Skeletal muscle tissue (tissue), 4 donors: ENCODE measurements around the gene RPH3AL. TPM values are rescaled to one million over a fixed set of nuclear protein-coding genes. Genes with fewer than 3 reads are reported as not detected.
"Not testable (repeated sequence)": the region's sequence is repeated elsewhere in the genome, so short reads cannot be mapped to it uniquely, and the experiment has no call there.

ENCODE experiments used
- H3K27ac ChIP-seq: one replicate; pipeline ENCODE4 v1.7.0; 2013; ENCODE audit warnings: mild to moderate bottlenecking, low read depth, low read length, inconsistent platforms
- H3K27me3 ChIP-seq, 3 donors: one replicate each; pipeline ENCODE4 v1.7.0; 2013; ENCODE audit warnings: low read length in 3 of 3; ENCODE audit not compliant: control insufficient read depth in 3 of 3, insufficient read depth in 3 of 3
- H3K36me3 ChIP-seq, 3 donors: one replicate each; pipeline ENCODE4 v1.7.0; 2013; ENCODE audit warnings: low read length in 3 of 3; ENCODE audit not compliant: control insufficient read depth in 3 of 3, insufficient read depth in 3 of 3
- H3K4me1 ChIP-seq, 3 donors: one replicate each; pipeline ENCODE4 v1.7.0; 2013; ENCODE audit warnings: low read length in 3 of 3, mild to moderate bottlenecking in 3 of 3; ENCODE audit not compliant: control insufficient read depth in 3 of 3, insufficient read depth in 3 of 3
- H3K4me3 ChIP-seq, 3 donors: one replicate each; pipeline ENCODE4 v1.7.0; 2013; ENCODE audit warnings: low read length in 3 of 3
- H3K9ac ChIP-seq, 3 donors: one replicate each; pipeline ENCODE4 v1.7.0; 2013; ENCODE audit warnings: low read length in 3 of 3, mild to moderate bottlenecking in 3 of 3, moderate library complexity in 2 of 3, low read depth in 1 of 3
- H3K9me3 ChIP-seq, 3 donors: one replicate each; pipeline ENCODE4 v1.7.0; 2013; ENCODE audit warnings: low read length in 3 of 3; ENCODE audit not compliant: control insufficient read depth in 3 of 3
- total RNA-seq: library from RNA; depleted of rRNA; stranded (reverse); fragments of >200 nt; gene quantifications from one replicate; pipeline ENCODE4 v1.2.3, GENCODE V29; 2014
- donor health status: Osteomylitis.

The RPH3AL gene
- total RNA-seq, 1 donor from 2014 or later: 1.6 TPM

DNA sequence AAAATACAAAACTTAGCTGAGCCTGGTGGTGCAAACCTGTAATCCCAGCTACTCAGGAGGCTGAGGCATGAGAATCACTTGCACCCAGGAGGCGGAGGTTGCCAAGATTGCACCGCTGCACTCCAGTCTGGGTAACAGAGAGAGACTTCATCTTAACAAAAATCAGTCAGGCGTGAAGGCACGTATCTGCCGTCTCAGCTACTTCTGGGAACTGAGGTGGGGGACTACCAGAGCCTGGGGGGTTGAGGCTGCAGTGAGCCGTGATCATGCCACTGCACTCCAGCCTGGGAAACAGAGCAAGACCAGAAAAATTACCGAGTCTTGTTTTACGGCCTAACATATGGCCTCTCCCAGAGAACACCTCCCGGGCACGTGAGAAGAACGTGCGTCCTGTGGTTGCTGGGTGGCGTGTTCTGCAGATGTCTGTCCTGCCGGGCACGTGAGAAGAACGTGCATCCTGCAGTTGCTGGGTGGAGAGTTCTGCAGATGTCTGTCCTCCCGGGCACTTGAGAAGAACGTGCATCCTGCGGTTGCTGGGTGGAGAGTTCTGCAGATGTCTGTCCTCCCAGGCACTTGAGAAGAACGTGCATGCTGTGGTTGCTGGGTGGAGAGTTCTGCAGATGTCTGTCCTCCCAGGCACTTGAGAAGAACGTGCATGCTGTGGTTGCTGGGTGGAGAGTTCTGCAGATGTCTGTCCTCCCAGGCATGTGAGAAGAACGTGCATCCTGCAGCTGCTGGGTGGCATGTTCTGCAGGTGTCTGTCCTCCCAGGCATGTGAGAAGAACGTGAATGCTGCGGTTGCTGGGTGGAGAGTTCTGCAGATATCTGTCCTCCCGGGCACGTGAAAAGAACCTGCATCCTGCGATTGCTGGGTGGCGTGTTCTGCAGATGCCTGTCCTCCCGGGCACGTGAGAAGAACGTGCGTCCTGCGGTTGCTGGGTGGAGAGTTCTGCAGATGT, 14.3 kb upstream of the RPH3AL start:
- H3K27me3 ChIP-seq, H3K4me3 ChIP-seq, H3K9ac ChIP-seq, H3K36me3 ChIP-seq, H3K27ac ChIP-seq, H3K9me3 ChIP-seq, H3K4me1 ChIP-seq: not testable (repeated sequence)

DNA sequence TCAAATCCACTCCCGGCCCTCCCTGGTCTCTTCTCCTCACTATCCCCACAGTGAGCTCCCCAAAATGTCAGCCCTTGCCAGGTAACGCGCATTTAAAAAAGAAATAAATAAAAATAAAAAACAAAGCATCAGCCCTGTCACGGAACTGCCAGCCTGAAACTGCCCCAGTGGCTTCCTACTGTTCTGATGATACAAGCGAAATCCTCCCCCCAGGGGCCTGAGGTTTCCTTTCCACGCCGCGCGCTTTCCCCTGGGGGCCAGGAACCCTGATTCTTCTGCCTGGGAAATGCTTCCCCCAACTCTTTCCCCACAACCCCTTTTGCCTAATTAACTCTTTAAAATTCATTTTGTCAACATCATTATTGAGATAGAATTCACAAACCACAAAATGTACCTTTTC, 12.2 kb upstream of the RPH3AL start:
- Histone ChIP-seq H3K4me1 (no peaks in the 10 kb centered on the region), H3K9ac (peak overlapping the region in 1 of 3 donors; percentile 32), H3K36me3 (no peaks in the 10 kb centered on the region), H3K27me3 (no peaks in the 10 kb centered on the region), H3K4me3 (no peak overlapping the region), H3K27ac (no peak overlapping the region), H3K9me3 (peaks cover 0 to 6% (median 3%) of the 10 kb centered on the region in 3 donors)

DNA sequence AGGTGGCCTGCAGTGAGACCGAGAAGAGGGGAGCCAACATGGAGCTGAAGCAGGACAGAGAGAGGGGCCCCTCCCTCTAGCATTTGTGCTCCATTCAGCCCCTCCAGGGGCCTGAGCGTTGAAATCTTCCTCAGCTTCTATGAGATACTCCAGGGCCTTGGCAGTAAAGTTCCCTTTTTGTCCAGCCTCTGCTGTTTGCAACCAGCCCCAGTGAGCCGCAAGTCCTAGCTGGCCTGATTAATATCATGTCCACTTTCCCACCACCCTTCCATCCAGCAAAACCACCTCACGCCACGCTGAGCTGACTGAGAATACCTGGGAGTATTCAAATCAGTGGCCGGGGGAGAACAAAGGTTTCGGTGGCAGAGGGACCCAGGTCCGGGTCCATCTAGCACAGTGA, 11.7 kb upstream of the RPH3AL start:
- Histone ChIP-seq H3K9me3 (peaks cover 0 to 6% (median 3%) of the 10 kb centered on the region in 3 donors), H3K36me3 (no peaks in the 10 kb centered on the region), H3K9ac (peak overlapping the region in 1 of 3 donors; percentile 32), H3K4me1 (no peaks in the 10 kb centered on the region), H3K4me3 (no peak overlapping the region), H3K27ac (no peak overlapping the region), H3K27me3 (no peaks in the 10 kb centered on the region)

DNA sequence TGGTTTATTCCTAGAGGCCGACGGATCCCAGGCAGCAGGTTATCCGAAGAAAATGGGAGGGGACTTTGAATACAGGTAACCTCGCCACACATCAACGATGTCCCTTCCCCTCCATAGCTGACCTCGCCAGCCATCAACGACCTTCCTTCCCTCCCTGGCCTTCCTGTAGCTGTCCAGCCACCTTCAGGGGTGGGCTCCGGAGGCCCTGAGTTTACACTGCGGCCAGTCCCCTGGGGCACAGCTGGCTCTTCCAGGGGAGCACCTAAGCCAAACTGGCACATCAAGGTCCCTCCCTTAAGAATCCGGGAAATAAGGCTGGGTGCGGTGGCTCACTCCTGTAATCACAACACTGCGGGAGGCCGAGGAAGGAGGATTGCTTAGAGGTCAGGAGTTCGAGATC, 10.1 kb upstream of the RPH3AL start:
- no peaks in the 10 kb centered on the region for H3K4me1 ChIP-seq
- no peak overlapping the region for H3K27ac ChIP-seq
- H3K9me3 ChIP-seq: peaks cover 0 to 1% (median 0%) of the 10 kb centered on the region in 3 donors
- no peak overlapping the region for H3K9ac ChIP-seq
- no peak overlapping the region for H3K4me3 ChIP-seq
- no peaks in the 10 kb centered on the region for H3K27me3 ChIP-seq
- H3K36me3 ChIP-seq: no peaks in the 10 kb centered on the region

DNA sequence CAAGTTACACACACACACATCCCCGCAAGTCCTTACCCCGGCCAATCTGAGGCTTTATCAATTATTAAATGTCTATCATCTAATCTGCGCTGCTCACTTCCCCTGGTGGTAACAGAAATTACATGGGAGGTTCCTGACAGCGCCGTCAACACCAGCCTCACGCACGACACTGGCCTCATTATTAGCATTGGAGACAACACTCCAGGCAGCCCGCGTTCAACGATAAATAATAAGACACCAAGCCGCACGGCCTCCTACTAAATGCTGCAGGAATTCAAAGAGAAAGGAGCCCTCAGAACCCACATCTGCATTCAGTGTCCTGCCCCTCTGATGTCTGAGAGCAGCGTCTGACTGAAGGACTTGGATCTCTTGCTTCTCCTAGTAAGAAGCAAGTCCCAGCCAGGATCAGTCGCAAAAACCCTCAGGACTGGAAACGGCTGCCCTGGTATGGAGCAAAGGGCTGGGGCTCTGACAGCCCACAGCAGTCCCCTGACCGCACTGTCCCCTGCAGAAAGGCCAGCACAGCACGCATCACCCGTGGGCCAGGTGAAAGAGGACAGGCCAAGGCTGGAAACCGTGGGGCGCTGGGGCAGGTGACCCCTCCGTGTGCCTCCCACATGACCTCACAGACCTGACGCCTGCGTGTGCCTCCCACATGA, 7.6 kb upstream of the RPH3AL start:
- no peak overlapping the region for H3K9ac ChIP-seq
- no peak overlapping the region for H3K27ac ChIP-seq
- H3K4me3 ChIP-seq: no peak overlapping the region
- H3K4me1 ChIP-seq: no peaks in the 10 kb centered on the region
- H3K9me3 ChIP-seq: no peaks in the 10 kb centered on the region
- H3K36me3 ChIP-seq: no peaks in the 10 kb centered on the region
- no peaks in the 10 kb centered on the region for H3K27me3 ChIP-seq

DNA sequence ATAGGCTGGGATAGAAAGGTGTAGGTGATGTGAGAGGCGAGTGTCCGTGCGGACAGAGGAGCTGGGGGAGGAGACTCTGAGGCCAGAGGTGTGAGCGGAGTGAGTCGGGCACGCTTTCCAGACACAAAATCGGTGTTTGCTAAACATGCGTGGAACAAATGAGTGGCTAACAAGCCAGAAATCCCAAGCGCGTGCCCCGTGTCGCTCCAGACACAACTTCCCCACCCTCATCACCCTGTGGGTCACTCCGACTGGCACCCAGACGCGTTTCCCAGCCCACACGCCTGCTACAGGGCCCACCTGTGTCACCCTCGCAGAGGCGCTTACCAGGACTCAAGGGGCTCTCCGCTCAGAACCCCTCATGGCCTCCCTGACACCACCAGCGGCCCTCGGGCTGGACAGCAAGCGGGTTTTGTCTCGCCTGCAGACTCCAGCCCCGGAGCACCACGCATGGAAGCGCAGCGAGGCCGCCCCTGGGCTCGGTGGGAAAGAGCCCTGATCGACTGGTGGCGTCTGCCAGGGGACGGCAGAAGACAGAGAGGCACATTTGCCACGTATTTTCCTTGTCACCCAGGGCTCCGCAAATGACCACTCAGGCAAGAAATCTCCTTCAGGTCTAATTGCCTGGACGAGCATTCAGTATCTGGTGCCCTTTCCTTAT, 6.0 kb upstream of the RPH3AL start:
- Histone ChIP-seq H3K9ac (no peak overlapping the region), H3K9me3 (no peaks in the 10 kb centered on the region), H3K27ac (no peak overlapping the region), H3K4me1 (no peaks in the 10 kb centered on the region), H3K4me3 (no peak overlapping the region), H3K36me3 (no peaks in the 10 kb centered on the region), H3K27me3 (no peaks in the 10 kb centered on the region)

DNA sequence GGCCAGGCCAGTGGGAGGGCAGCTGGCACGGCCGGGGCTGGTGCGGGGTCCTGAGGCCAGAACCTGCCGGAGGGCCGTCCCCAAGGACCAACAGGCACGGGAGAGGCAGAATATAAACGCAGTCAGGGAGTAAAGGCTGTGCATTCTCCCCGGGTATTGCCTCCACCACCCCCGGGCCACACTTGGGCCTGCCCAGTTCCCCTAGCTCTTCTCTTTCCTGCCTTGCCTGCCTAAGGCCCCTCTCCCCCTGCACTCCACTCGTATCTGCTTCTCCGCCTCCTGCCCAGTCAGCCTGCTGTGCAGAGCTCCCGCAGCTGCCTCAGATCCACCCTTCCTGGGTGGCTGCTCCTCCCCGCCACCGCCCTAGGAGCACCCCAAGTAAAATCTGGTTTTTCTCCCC, 5.0 kb upstream of the RPH3AL start:
- Histone ChIP-seq H3K9me3 (no peaks in the 10 kb centered on the region), H3K27me3 (no peaks in the 10 kb centered on the region), H3K4me3 (no peak overlapping the region), H3K27ac (no peak overlapping the region), H3K4me1 (peaks cover 8 to 10% (median 8%) of the 10 kb centered on the region in 3 donors), H3K36me3 (no peaks in the 10 kb centered on the region), H3K9ac (no peak overlapping the region)

DNA sequence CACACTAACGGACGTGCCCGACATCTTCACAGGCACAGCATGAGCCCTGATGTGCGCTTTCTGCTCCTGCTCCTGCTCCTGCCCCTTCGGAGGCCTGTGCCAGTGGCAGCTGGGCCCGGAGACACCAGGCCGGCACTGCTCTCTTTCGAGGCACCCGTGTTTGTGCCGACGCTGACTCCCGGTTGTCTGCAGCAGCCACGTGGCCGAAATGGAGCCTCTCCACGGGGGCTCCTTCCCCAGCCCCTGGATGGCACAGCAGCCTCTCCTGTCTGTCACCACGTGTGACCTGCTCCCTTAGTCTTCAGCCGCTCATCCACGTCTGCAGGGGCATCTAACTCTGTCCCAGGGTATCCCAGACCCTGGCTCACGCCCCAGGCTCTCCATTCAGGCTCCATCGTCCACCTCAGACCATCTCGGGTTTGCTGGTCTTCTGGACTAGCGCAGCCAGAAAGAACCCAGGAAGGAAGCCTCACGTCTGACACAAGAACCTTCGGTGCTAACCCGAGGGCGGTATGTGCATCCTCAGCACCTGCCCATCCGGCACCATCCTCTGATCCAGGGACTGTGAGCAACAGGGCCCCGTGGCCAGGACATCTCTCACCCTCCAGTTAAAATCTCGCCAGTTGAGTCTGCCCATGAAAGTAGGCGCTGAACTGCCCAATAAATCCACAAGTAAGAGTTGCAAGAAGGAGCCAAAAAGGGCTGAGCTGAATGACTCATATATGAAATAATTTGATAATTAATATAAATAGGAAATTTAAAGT, 4.2 kb upstream of the RPH3AL start:
- no peaks in the 10 kb centered on the region for H3K27me3 ChIP-seq
- no peaks in the 10 kb centered on the region for H3K9me3 ChIP-seq
- peaks cover 16 to 17% (median 16%) of the 10 kb centered on the region in 3 donors for H3K4me1 ChIP-seq
- no peak overlapping the region for H3K9ac ChIP-seq
- H3K4me3 ChIP-seq: no peak overlapping the region
- no peak overlapping the region for H3K27ac ChIP-seq
- no peaks in the 10 kb centered on the region for H3K36me3 ChIP-seq

DNA sequence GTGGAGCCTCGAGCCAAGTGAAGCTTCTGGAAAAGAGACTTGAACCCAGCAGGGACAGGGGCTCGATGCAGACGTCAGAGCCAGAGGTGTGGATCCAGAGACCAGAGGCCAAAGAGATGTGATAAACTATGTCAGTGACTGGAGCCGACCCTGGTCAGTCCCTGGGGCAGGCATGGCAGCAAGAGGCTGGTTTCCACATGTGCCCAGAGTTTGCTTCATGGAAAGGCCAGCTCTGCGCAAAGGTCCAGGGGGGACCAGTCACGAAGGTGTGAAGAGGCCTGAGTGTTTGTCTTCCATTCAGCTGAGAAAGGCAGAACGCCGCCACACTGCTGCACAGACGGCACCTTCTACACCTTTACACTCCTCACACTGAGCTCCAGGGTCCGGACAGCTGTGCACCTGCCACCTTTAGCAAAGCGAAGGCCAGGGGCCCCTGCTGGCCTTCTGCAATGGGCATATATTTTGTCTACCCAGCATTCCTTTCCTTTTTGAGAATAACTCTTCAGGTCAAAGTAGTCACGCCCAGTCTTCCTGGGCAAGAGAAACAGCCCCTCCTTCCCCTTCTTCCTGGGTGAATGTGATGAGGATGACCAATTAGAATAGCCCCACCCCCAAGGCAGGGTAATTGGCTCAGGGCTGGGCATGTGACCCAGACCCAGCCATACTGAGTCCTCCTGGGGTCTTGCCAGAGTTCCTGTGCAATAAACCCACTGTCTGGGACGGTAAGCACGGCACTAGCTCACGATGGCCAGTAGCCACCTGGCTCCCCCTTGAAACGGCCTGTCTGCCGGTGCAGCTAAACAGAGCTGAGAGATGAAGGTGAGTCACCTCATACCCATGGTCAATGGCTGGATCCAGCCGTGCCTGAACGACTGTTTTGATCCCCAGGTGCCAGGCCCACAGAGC, 2.3 kb upstream of the RPH3AL start:
- H3K27me3 ChIP-seq: no peaks in the 10 kb centered on the region
- no peak overlapping the region for H3K9ac ChIP-seq
- H3K36me3 ChIP-seq: no peaks in the 10 kb centered on the region
- H3K4me1 ChIP-seq: peaks cover 30 to 31% (median 30%) of the 10 kb centered on the region in 3 donors
- no peak overlapping the region for H3K4me3 ChIP-seq
- no peaks in the 10 kb centered on the region for H3K9me3 ChIP-seq
- no peak overlapping the region for H3K27ac ChIP-seq
